ENCODE results near the gene CFI. TPM values are rescaled to one million over a fixed set of nuclear protein-coding genes. Genes with fewer than 3 reads are reported as not detected.
A peak's percentile ranks its signal among the peaks of the same experiment; 100 is the strongest.

Gene CFI
- total RNA-seq, 1 donor from 2014 or later = not detected

- TF ChIP-seq, protein P1, sequence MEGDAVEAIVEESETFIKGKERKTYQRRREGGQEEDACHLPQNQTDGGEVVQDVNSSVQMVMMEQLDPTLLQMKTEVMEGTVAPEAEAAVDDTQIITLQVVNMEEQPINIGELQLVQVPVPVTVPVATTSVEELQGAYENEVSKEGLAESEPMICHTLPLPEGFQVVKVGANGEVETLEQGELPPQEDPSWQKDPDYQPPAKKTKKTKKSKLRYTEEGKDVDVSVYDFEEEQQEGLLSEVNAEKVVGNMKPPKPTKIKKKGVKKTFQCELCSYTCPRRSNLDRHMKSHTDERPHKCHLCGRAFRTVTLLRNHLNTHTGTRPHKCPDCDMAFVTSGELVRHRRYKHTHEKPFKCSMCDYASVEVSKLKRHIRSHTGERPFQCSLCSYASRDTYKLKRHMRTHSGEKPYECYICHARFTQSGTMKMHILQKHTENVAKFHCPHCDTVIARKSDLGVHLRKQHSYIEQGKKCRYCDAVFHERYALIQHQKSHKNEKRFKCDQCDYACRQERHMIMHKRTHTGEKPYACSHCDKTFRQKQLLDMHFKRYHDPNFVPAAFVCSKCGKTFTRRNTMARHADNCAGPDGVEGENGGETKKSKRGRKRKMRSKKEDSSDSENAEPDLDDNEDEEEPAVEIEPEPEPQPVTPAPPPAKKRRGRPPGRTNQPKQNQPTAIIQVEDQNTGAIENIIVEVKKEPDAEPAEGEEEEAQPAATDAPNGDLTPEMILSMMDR (IDR thresholded peaks at IDR 0.05) = no peak
- no peaks in the 10 kb centered on the region for H3K27me3 Mint-ChIP-seq (ENCODE audit: unreplicated experiment)
- H3K27ac Mint-ChIP-seq (ENCODE audit: unreplicated experiment) = no peak overlapping the region
- H3K4me3 Mint-ChIP-seq (ENCODE audit: unreplicated experiment) = no peak overlapping the region
- H3K36me3 Mint-ChIP-seq (ENCODE audit: unreplicated experiment) = peaks cover 22% of the 10 kb centered on the region
- peaks cover 21% of the 10 kb centered on the region for H3K4me1 Mint-ChIP-seq (ENCODE audit: unreplicated experiment)
- DNase-seq (ENCODE audit: extremely low spot score, unreplicated experiment) = no peak
- H3K9me3 Mint-ChIP-seq (ENCODE audit: unreplicated experiment) = no peaks in the 10 kb centered on the region
These were observed 18.8 kb upstream of the CFI start for GRCh38 chr4:109820563-109820962.

- Mint-ChIP-seq H3K36me3 (ENCODE audit: unreplicated experiment) (peaks cover 13% of the 10 kb centered on the region), H3K27ac (ENCODE audit: unreplicated experiment) (no peak overlapping the region), H3K4me3 (ENCODE audit: unreplicated experiment) (no peak overlapping the region), H3K4me1 (ENCODE audit: unreplicated experiment) (peaks cover 27% of the 10 kb centered on the region), H3K9me3 (ENCODE audit: unreplicated experiment) (no peaks in the 10 kb centered on the region), H3K27me3 (ENCODE audit: unreplicated experiment) (no peaks in the 10 kb centered on the region)
- no peak for DNase-seq (ENCODE audit: extremely low spot score, unreplicated experiment)
- TF ChIP-seq, protein P1 (IDR thresholded peaks at IDR 0.05) = no peak
These were observed 16.5 kb upstream of the CFI start for GRCh38 chr4:109818268-109818667.

GRCh38 chr4:109816894-109817293, 15.1 kb upstream of the CFI start:
- H3K27me3 Mint-ChIP-seq (ENCODE audit: unreplicated experiment) = no peaks in the 10 kb centered on the region
- H3K4me3 Mint-ChIP-seq (ENCODE audit: unreplicated experiment) = peak overlapping the region; percentile 100
- peaks cover 9% of the 10 kb centered on the region for H3K36me3 Mint-ChIP-seq (ENCODE audit: unreplicated experiment)
- H3K4me1 Mint-ChIP-seq (ENCODE audit: unreplicated experiment) = peaks cover 27% of the 10 kb centered on the region
- H3K27ac Mint-ChIP-seq (ENCODE audit: unreplicated experiment) = no peak overlapping the region
- TF ChIP-seq, protein P1 (IDR thresholded peaks at IDR 0.05) = no peak
- no peak for DNase-seq (ENCODE audit: extremely low spot score, unreplicated experiment)
- H3K9me3 Mint-ChIP-seq (ENCODE audit: unreplicated experiment) = no peaks in the 10 kb centered on the region

DNA sequence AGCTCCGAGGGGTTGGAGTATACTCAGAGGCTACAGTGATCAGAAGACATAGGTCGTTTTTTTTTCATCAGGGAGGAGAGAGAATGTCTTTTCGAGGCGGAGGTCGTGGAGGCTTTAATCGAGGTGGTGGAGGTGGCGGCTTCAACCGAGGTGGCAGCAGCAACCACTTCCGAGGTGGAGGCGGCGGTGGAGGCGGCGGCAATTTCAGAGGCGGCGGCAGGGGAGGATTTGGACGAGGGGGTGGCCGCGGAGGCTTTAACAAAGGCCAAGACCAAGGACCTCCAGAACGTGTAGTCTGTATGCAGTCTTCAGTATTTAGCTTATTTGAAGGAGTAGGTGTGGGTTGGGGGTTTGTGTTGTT, 14.3 kb upstream of the CFI start:
- Mint-ChIP-seq H3K9me3 (ENCODE audit: unreplicated experiment) (no peaks in the 10 kb centered on the region), H3K27ac (ENCODE audit: unreplicated experiment) (peak overlapping the region; percentile 96), H3K27me3 (ENCODE audit: unreplicated experiment) (peaks cover 5% of the 10 kb centered on the region), H3K36me3 (ENCODE audit: unreplicated experiment) (peaks cover 8% of the 10 kb centered on the region), H3K4me1 (ENCODE audit: unreplicated experiment) (peaks cover 27% of the 10 kb centered on the region), H3K4me3 (ENCODE audit: unreplicated experiment) (peak overlapping the region; percentile 100)
- TF ChIP-seq, protein P1 (IDR thresholded peaks at IDR 0.05) = no peak
- no peak for DNase-seq (ENCODE audit: extremely low spot score, unreplicated experiment)

DNA sequence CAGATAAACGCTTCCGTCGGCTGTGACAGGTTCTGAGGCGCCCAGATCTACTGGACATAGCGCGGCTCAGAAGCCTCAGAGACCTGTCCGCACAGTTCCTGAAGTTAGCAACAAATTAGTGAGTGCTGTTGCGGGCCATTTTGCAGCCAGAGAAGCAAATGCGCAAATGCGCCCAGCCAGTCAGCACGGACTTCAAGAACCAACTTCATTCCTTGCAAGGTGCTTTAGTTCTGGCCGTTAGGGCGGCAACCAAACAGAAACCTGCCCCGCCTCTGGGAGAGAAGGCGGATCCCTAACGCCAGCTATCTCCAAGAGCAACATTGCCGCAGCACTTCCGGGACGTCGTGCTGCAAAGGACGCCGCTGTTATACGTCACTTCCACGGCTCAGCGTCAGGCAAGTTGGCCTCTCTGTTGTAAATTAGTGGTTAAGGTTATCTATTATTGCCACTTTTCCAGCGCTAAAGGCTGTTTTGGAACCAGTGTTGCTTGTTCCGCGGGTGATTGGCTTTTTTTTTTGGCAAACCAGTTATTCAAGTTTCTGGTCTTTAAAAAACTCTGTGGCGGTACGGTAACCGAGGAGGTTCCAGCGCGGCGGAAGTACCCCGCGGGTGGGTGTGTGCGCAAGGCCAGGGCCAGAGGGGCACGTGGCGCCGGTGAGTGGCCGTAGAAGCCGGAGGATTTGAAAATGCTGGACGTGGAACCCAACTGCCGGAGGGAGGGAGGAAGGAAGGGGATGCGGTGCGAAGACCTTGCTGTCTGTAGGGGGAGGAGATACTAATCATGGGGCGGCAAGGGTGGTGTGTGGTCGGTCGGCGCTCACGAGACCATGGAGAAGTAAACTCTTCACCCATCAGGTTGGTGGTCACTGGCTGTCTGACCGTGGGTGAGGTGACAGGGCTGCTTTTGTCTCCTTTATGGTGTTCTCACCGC, 13.6 kb upstream of the CFI start, which contains the start of gene GAR1:
TSS of gene GAR1 (plus strand) at position 612 of the 931 bp plus-strand sequence. CDS start 403 bp downstream, outside the sequence.
- Mint-ChIP-seq H3K27ac (ENCODE audit: unreplicated experiment) (peak within 1 kb of the TSS; percentile 96), H3K9me3 (ENCODE audit: unreplicated experiment) (no peaks in the 10 kb centered on the region), H3K4me1 (ENCODE audit: unreplicated experiment) (peaks cover 27% of the 10 kb centered on the region), H3K27me3 (ENCODE audit: unreplicated experiment) (peaks cover 9% of the 10 kb centered on the region), H3K4me3 (ENCODE audit: unreplicated experiment) (peak within 1 kb of the TSS; percentile 100), H3K36me3 (ENCODE audit: unreplicated experiment) (peaks cover 7% of the 10 kb centered on the region)
- peak; percentile 91 for DNase-seq (ENCODE audit: extremely low spot score, unreplicated experiment)
- TF ChIP-seq, protein P1 (IDR thresholded peaks at IDR 0.05) = no peak

All from osteocyte (in vitro differentiated cells).